ENCODE results near the gene SLC2A9.

Gene SLC2A9

GRCh38 chr4:9894644-9895332 lies 126.5 kb downstream of the SLC2A9 start:
- DNase-seq = no peak

- DNase-seq = no peak
Measured at GRCh38 chr4:9893329-9894108, 127.8 kb downstream of the SLC2A9 start.

- DNase-seq = no peak
Measured at GRCh38 chr4:9891740-9892139, 129.6 kb downstream of the SLC2A9 start.

GRCh38 chr4:9891056-9891455 lies 130.2 kb downstream of the SLC2A9 start:
- DNase-seq = no peak

GRCh38 chr4:9889306-9889705 lies 132.0 kb downstream of the SLC2A9 start:
- no peak for DNase-seq

GRCh38 chr4:9885958-9886357 lies 135.3 kb downstream of the SLC2A9 start:
- DNase-seq = no peak

- DNase-seq = no peak
Measured at GRCh38 chr4:9880406-9881197, 140.7 kb downstream of the SLC2A9 start.

- no peak for DNase-seq
Measured at GRCh38 chr4:9877123-9877522, 144.2 kb downstream of the SLC2A9 start.

GRCh38 chr4:9875516-9875915 lies 145.8 kb downstream of the SLC2A9 start:
- peak in 1 of 58 donors; percentile 2 for DNase-seq

GRCh38 chr4:9874385-9874784 lies 146.9 kb downstream of the SLC2A9 start:
- no peak for DNase-seq

- no peak for DNase-seq
Measured at GRCh38 chr4:9870165-9870790, 151.0 kb downstream of the SLC2A9 start.

- DNase-seq = no peak
Measured at GRCh38 chr4:9867751-9868425, 153.4 kb downstream of the SLC2A9 start.

GRCh38 chr4:9866931-9867330 lies 154.4 kb downstream of the SLC2A9 start:
- DNase-seq = peak in 5 of 58 donors; percentile 4 to 64 (median 34)

- no peak for DNase-seq
Measured at GRCh38 chr4:9861561-9861960, 159.7 kb downstream of the SLC2A9 start.

- DNase-seq = no peak
Measured at GRCh38 chr4:9859810-9860209, 161.5 kb downstream of the SLC2A9 start.

- no peak for DNase-seq
Measured at GRCh38 chr4:9849538-9849920, 171.8 kb downstream of the SLC2A9 start.

GRCh38 chr4:9847968-9848748 lies 173.1 kb downstream of the SLC2A9 start:
- no peak for DNase-seq

- DNase-seq = no peak
Measured at GRCh38 chr4:9845791-9846493, 175.4 kb downstream of the SLC2A9 start.

GRCh38 chr4:9841072-9841471 lies 180.2 kb downstream of the SLC2A9 start:
- DNase-seq = no peak

GRCh38 chr4:9835430-9835829 lies 185.9 kb downstream of the SLC2A9 start:
- DNase-seq = no peak

Data from anterior cingulate cortex (tissue), 58 donors.